ENCODE results near the gene NFKBIE.
A peak's percentile ranks its signal among the peaks of the same experiment; 100 is the strongest.
"Not testable (repeated sequence)": the region's sequence is repeated elsewhere in the genome, so short reads cannot be mapped to it uniquely, and the experiment has no call there.

Gene NFKBIE

DNA sequence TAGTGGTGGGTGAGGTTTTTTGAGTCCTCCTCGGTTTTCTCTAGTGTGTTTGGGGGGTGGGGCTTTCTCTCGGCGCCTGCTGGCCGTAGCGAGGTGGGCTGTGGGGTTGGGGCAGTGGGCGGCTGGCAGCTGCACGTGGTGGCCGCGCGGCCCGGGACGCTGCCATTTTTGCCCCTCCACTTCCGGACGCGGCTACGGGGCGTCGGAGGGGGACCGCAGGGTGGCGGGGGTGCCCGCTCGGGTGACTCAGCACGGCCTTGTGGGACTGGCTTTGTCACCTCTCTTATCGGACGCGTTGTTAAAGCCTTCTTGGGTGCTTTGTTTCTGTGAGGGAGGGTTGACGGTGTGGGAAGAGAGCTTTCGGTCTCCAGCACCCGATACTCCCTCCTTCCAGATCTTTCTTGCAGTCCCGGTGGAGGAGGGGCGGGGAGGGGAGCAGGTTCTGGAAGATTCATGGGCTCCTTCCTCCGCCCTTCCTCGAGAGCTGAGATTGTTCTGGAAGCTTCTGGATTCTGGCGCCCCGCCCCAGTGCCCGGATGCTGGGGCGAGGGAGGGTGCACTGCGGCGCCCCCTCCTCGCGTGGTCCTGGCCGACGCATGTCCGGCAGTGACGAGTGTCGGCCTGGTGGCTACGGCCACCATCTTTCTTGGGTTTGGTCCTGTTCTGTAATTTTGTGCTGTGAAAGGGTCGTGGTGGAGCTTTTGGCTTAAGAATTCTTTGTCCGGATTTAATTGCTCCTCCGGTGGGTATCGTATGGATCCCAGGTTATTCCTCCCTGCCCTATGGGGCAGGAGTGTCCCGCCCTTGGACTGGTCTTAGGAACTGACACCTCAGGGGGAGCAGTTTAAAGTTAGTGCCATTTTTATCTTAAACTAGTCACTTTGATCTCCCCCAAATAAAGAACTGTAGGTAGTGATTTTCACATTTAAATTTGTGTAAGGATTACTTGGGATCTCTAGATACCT lies 17.7 kb downstream of the NFKBIE start:
- DNase-seq: peak in 49 of 58 donors; percentile 34 to 90 (median 72)

DNA sequence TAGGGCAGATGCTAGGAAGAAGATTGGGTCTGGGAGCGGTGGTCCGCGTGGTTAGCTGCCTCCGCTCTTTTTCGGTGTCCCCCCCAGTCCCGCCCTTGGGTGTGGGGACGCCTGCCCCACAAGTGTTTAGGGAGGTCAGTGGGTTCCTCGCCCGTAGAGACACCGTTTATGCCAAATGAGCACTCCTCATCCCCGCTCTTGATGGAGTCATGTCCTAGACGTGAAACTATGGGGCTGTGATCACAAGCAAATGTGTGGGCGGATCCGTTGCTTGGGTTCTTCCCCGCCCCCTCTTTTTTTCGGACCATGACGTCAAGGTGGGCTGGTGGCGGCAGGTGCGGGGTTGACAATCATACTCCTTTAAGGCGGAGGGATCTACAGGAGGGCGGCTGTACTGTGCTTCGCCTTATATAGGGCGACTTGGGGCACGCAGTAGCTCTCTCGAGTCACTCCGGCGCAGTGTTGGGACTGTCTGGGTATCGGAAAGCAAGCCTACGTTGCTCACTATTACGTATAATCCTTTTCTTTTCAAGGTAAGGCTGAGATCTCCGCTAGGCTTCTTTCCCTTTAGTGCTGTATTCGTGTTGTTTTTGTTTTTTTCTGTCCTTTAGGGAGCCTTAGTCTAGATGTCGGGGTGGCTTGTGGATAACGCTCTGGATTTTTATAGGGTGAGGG lies 18.6 kb downstream of the NFKBIE start, which contains the start of gene HSP90AB1:
TSS of gene HSP90AB1 (plus strand) at position 439 of the 675 bp plus-strand sequence. CDS start 1,529 bp downstream, outside the sequence.
- DNase-seq: peak; percentile 55 to 96 (median 90)

DNA sequence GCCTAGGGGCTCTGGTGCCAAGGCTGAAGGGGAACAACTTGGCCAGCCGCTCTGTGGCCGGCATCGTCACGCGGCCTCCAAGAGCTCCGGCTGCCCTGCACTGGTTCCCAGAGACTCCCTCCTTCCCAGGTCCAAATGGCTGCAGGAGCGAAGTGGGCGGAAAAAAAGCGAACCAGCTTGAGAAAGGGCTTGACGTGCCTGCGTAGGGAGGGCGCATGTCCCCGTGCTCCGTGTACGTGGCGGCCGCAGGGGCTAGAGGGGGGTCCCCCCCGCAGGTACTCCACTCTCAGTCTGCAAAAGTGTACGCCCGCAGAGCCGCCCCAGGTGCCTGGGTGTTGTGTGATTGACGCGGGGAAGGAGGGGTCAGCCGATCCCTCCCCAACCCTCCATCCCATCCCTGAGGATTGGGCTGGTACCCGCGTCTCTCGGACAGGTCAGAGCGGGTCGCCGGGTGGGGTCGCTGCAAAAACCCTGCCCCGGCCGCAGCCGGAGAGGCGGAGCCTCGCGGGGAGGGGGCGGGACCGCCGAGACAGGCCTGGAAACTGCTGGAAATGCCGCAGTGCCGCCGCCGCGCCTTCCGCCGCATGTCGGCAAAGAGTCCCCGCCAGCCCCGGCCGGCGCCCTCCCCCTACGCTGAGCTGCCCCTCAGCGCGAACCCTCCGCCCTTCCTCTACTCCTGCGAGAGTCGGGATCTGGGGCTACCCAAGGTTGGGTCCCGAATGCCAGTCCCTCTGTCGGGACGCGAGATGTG lies 19.3 kb downstream of the NFKBIE start:
- peak; percentile 36 to 94 (median 84) for DNase-seq

DNA sequence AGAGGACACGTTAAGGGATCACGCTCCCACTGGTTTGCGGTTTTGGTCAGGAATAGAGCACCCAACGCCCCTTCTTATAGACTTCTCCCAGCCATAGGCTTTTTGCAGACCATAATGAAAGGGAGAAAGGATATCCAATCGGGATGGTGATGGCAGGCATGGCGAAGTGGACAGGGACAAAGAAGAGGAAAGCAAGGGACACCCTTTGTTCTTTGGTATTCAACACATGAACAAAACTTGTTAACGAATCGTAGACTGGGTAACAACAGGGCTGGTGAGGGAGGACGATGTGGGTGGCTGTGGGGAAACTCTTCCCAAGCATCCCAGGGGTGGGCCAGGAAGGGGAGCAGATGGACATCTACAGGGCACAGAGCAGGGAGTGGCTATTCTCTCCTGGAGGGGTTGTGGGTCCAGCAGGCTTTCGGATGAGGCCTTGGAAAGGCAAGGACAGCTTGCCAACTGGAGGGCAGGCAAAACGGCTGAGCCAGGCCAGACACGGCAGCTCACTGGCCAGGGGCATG lies 19.9 kb downstream of the NFKBIE start:
- DNase-seq: peak in 4 of 58 donors; percentile 53 to 76 (median 66)

DNA sequence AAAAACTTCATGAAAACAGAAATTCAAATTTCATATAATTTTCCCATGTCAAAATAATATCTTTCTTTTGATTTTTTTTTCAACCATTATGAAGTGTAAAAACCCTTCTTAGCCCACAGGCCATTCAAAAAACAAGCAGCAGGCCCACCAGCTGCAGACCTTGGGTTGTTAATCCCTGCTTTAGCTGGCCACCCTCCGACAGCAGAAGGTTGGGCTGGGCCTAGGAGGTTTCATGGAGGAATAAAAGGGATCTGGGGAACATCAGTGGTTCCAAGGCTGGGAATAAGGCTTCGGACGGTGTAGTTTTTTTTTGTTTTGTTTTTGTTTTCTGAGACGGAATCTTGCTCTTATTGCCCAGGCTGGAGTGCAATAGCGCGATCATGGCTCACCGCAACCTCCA lies 22.0 kb downstream of the NFKBIE start:
- DNase-seq: no peak

- no peak for DNase-seq
Observed at GRCh38 chr6:44238687-44239350, 26.5 kb downstream of the NFKBIE start.

DNA sequence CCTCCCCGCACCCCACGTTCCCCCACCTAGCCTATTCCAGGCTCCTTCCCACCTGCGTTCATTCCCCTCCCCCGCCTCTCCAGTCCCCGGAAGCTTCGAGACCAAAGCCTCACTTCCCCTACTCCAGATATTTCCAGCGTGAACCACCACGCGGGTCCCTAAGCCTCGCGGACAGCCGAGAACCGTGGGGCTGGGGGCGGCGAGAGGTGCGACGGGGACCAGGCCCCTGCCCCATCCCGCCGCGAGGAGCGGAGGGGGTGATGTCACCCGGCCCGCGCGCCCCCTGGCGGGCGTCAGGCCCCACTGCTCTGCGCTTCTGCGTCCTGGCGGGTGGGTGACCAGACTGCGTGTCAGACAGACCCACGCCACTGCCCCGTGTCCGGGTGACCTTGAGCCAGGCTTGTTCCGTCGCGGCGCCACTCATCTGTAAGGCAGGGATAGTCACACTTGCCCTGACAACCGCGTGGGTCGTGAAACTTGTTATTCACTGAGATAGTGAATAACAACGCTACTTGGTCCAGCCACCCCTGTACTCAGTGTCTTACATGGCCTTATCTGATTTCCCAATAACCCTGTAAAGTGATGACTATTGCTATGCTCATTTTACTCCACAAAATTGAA lies 27.4 kb downstream of the NFKBIE start:
- DNase-seq: peak in 54 of 58 donors; percentile 28 to 86 (median 71)

DNA sequence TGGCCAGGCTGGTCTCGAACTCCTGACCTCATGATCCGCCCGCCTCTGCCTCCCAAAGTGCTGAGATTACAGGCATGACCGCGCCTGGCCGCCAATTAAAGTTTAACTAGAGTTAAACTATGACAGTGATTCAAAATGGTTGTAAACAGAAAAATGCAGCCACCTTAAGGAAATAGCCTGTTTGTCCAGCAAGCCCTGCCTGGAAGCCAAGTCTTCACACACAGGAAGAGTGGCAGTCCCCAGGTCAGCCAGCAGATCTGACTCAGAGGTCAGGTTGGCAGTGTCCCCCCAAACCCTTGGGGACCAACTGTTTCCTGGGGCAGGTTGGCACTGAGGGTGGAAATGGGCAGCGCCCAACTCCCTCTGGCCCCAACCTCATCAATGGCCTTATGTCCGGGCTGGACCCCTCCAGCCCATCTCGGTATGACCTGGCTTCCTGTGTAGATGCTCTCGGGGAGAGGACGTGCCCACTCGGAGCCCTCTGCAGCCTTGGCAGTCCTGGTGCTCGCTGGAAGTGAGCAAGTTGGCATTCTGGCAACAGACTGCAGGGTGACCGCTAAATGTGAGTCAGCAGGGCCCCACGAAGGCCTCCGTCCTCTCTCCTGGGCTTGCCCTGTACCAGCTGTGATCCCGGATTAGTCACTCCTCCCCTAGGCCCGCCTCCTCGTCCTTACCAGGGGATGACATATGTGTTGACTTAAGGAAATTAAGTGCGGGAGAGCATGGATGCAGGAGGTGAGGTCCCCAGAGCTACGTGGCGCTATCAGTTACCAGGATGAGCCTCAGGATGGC lies 28.1 kb downstream of the NFKBIE start:
- DNase-seq: peak in 49 of 58 donors; percentile 21 to 89 (median 65)

GRCh38 chr6:44235891-44236516 lies 29.3 kb downstream of the NFKBIE start:
- no peak for DNase-seq

- no peak for DNase-seq
Observed at GRCh38 chr6:44235269-44235668, 30.1 kb downstream of the NFKBIE start.

- peak in 54 of 58 donors; percentile 42 to 89 (median 80) for DNase-seq
Observed at GRCh38 chr6:44234101-44235025, 31.0 kb downstream of the NFKBIE start.

GRCh38 chr6:44233567-44234100 lies 31.7 kb downstream of the NFKBIE start:
- peak in 2 of 58 donors; percentile 29 to 63 for DNase-seq

DNA sequence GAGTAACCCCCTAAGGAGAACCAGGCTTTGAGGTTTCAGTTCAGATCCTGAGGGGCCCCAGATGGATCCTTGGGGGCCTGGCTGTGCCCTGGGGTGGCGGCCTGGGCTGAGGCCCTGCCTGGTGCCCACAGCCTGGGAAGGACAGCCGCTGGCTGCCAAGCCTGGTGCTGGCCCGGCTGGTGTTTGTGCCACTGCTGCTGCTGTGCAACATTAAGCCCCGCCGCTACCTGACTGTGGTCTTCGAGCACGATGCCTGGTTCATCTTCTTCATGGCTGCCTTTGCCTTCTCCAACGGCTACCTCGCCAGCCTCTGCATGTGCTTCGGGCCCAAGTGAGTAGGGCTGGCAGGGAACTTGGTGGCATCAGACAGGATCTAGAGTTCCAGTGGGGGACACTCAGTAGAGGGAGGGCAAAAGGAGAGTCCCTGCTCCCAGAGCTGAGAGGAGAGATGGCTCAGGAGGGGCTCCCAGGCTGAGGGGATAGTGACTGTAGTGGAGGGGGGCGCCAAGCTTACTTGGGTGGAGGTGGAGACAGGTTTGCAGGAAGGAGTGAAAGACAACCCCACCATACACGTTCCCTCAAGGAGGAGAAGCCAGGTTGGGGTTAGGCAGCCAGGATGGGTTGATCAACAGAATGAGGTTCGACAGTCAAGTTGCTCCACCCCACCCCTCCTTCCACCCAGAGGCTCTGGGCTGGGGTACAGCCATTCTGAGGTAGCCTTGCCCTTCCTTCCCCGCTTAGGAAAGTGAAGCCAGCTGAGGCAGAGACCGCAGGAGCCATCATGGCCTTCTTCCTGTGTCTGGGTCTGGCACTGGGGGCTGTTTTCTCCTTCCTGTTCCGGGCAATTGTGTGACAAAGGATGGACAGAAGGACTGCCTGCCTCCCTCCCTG lies 32.4 kb downstream of the NFKBIE start:
- no peak for DNase-seq

DNA sequence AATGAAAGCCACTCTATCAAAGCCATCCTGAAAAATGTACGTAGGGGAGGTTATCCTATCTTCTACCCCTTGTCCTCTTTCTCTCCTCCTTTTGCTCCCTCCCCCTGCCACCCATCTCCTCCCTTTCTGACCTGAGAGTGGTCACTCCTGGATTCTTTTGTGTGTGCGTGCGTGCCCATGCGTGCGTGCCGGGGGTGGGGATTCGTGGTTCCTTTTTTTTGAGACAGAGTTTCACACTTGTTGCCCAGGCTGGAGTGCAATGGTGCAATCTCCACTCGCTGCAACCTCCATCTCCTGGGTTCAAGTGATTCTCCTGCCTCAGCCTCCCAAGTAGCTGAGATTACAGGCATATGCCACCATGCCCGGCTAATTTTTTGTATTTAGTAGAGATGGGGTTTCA lies 33.9 kb downstream of the NFKBIE start:
- not testable (repeated sequence) for DNase-seq

DNA sequence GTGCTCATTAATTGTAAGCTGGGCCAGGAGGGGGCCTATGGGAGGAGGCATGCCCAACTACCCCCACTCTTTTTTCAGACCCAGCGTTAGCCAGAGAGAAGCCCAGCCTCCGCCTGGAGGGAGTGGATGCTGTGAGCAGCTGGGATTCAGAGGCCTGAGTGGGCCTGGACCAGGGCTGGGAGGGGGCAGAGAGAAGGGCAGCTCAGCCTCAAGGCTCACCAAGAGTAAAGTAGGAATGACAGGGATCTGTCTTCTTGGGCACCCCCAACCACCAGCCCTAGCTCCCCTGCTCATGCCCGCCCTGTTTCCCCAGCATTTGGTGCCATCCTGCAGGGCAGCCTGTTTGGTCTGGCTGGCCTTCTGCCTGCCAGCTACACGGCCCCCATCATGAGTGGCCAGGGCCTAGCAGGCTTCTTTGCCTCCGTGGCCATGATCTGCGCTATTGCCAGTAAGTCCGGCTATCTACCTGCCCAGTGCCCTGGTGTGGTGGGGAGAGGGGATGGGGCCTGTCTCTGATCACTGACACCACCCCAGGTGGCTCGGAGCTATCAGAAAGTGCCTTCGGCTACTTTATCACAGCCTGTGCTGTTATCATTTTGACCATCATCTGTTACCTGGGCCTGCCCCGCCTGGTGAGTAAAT lies 35.2 kb downstream of the NFKBIE start:
- DNase-seq: no peak

Data from anterior cingulate cortex (tissue), 58 donors.